Smooth muscle cell (in vitro differentiated cells): Measurements from ENCODE around the gene CDC26. TPM values are rescaled to one million over a fixed set of nuclear protein-coding genes. Genes with fewer than 3 reads are reported as not detected.

Source experiments
- DNase-seq: peaks from one replicate; lab custom pipeline; 2025; ENCODE audit not compliant: unreplicated experiment; lab: John Stamatoyannopoulos, UW
- H2AFZ ChIP-seq: fragments of 200-600 bp; sonication (generic); 2 replicates; pipeline ENCODE4 v1.6.0; 2016; ENCODE audit warnings: antibody characterized with exemption, low read depth, mild to moderate bottlenecking
- H3F3A ChIP-seq: fragments of 200-600 bp; sonication (generic); 2 replicates; pipeline ENCODE4 v1.6.0; 2017; ENCODE audit warnings: antibody characterized with exemption, low read depth
- H3K27ac ChIP-seq: fragments of 200-600 bp; sonication (generic); 2 replicates; pipeline ENCODE4 v1.5.1; 2016; ENCODE audit warnings: low read depth, mild to moderate bottlenecking
- H3K27me3 ChIP-seq: fragments of 200-600 bp; sonication (generic); 2 replicates; pipeline ENCODE4 v1.6.1; 2016; ENCODE audit warnings: low read depth, mild to moderate bottlenecking
- H3K36me3 ChIP-seq: fragments of 200-600 bp; sonication (generic); 2 replicates; pipeline ENCODE4 v1.5.1; 2016; ENCODE audit warnings: low read depth
- H3K4me1 ChIP-seq: fragments of 200-600 bp; sonication (generic); 2 replicates; pipeline ENCODE4 v1.5.1; 2016; ENCODE audit warnings: low read depth
- H3K4me2 ChIP-seq: fragments of 200-600 bp; sonication (generic); 2 replicates; pipeline ENCODE4 v1.6.0; 2016; ENCODE audit warnings: mild to moderate bottlenecking
- H3K4me3 ChIP-seq: fragments of 200-600 bp; sonication (generic); 2 replicates; pipeline ENCODE4 v1.5.1; 2016; ENCODE audit warnings: mild to moderate bottlenecking
- H3K79me2 ChIP-seq: fragments of 200-600 bp; sonication (generic); 2 replicates; pipeline ENCODE4 v1.6.0; 2016; ENCODE audit warnings: low read depth, mild to moderate bottlenecking
- H3K9ac ChIP-seq: fragments of 200-600 bp; sonication (generic); 2 replicates; pipeline ENCODE4 v1.6.0; 2016; ENCODE audit warnings: low read depth
- H3K9me3 ChIP-seq: fragments of 200-600 bp; sonication (generic); replicated peaks from 2 replicates; pipeline ENCODE4 v1.5.1; 2016; ENCODE audit warnings: low read depth
- H4K20me1 ChIP-seq: fragments of 200-600 bp; sonication (generic); 2 replicates; pipeline ENCODE4 v1.6.0; 2016; ENCODE audit warnings: low read depth
- WGBS: methylation state at CpG from one replicate; pipeline ENCODE4 v1.1.7; 2016; ENCODE audit warnings: low lambda C conversion rate; 5-methylcytosine and 5-hydroxymethylcytosine counted together
- polyA plus RNA-seq: library from polyadenylated mRNA; unstranded; fragments of >200 nt; fragmentation: Nextera tagmentation; extraction: Ambion mirVana; gene quantifications from 2 replicates; pipeline ENCODE4 v1.2.1, GENCODE V29; 2016
- total RNA-seq: library from RNA; depleted of rRNA; stranded (reverse); fragments of >200 nt; gene quantifications from 2 replicates; pipeline ENCODE4 v1.2.3, GENCODE V29; 2014
- TF ChIP-seq, protein P1 (sequence below): fragments of 200-600 bp; sonication (generic); IDR thresholded peaks from 2 replicates; pipeline ENCODE4 v1.5.1; 2017; ENCODE audit warnings: borderline replicate concordance, mild to moderate bottlenecking, antibody characterized with exemption; ENCODE audit not compliant: insufficient read depth, poor library complexity, severe bottlenecking

The CDC26 gene
- total and polyA plus RNA-seq, 2 experiments from 2014 or later = 49.3 to 59.8 TPM

DNA sequence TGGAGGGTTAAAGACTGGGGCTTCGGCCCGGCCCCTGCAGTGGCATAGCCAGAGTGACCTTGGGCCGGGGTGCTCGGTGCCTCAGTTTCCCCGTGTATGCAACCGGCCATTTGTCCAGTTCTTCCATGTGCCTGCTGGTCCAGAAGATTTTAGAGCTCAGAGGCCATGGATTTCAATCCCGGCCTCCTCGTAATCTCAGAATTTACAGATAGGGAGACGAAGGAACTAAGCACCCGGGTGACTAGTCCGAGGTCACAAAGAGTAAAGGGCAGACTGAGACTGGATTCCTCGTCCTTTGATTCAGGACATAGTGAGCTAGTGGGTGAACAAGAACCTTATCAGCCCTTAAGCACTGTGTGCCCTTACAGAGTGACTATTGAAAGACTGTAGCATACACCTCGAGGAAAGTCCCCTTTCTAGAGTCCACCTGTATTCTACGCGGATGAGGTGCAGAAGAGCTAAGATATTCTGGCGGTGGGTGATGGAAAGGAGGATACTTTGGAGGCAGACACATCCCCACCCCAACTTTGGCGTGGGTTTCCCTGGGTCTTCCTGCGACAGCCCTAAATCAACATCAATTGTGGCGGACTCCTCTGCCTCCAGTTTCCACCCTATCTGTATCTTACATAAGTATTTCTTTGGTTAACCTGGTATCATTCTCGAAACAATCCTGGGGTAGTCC, 53.4 kb downstream of the CDC26 start:
- Histone ChIP-seq H3K36me3 (no peaks in the 10 kb centered on the region), H3K27ac (peak overlapping the region; percentile 83), H4K20me1 (peaks cover 63% of the 10 kb centered on the region), H3F3A (peaks cover 7% of the 10 kb centered on the region), H3K4me1 (peaks cover 22% of the 10 kb centered on the region), H3K9ac (peak overlapping the region; percentile 86), H3K4me3 (peak overlapping the region; percentile 82), H3K4me2 (peak overlapping the region; percentile 92), H3K9me3 (no peaks in the 10 kb centered on the region), H3K27me3 (no peaks in the 10 kb centered on the region), H2AFZ (peak overlapping the region; percentile 67), H3K79me2 (peaks cover 86% of the 10 kb centered on the region)
- WGBS = 10% methylated on average over 20 of the region's 20 CpGs
- DNase-seq = no peak
- TF ChIP-seq, protein P1, sequence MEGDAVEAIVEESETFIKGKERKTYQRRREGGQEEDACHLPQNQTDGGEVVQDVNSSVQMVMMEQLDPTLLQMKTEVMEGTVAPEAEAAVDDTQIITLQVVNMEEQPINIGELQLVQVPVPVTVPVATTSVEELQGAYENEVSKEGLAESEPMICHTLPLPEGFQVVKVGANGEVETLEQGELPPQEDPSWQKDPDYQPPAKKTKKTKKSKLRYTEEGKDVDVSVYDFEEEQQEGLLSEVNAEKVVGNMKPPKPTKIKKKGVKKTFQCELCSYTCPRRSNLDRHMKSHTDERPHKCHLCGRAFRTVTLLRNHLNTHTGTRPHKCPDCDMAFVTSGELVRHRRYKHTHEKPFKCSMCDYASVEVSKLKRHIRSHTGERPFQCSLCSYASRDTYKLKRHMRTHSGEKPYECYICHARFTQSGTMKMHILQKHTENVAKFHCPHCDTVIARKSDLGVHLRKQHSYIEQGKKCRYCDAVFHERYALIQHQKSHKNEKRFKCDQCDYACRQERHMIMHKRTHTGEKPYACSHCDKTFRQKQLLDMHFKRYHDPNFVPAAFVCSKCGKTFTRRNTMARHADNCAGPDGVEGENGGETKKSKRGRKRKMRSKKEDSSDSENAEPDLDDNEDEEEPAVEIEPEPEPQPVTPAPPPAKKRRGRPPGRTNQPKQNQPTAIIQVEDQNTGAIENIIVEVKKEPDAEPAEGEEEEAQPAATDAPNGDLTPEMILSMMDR = no peak

DNA sequence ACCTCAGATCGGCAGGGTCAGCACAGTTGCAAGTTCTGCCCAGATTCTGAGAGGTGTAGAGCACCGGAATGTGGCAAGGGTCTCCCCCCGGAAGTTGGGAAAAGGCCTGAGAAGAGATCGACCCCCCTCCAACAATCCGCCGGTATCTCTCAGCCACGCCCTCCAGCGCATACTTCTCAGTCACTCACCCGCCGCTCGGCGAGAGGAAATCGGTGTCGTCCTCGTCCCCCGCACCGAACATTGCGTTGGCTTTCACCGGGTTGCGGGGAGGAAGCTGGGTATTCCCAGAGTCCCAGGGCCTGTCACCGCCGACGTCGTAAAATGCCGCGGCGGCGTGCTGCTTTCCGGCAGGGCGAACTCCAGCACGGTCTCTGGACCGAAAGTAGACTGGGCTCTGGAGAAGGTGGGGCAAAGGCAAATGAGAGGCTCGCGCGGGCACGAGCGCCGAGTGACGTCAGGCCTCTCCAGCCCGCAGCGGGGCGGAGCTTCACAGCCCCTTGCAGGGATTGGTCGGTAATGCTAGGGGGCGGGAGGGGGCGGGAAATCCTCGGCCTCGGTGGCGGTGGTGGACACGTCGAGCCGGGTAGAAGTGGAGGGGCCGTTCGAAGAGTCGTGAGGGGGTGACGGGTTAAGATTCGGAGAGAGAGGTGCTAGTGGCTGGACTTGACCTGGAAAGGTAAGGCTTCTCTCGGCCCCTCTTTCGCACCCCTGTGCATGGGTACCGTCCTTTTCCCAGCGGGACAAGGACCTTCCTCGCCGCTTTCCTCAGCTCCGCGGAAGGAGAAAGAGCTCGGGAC, 54.2 kb downstream of the CDC26 start, which contains the start of the genes FKBP15 and SLC31A1:
Gene FKBP15, minus strand, starts transcription at position 275 of the 797 bp plus-strand sequence. Its CDS starts 34 bp downstream, at position 241.
Gene SLC31A1, plus strand, starts transcription at position 542 of the 797 bp plus-strand sequence. CDS start 34,605 bp downstream, outside the sequence.
- H3K27ac ChIP-seq = peak within 1 kb of the TSS; percentile 83
- no peaks in the 10 kb centered on the region for H3K9me3 ChIP-seq
- peaks cover 7% of the 10 kb centered on the region for H3F3A ChIP-seq
- H3K27me3 ChIP-seq = no peaks in the 10 kb centered on the region
- peaks cover 63% of the 10 kb centered on the region for H4K20me1 ChIP-seq
- H3K4me2 ChIP-seq = peak within 1 kb of the TSS; percentile 96
- H3K79me2 ChIP-seq = peaks cover 86% of the 10 kb centered on the region
- H3K36me3 ChIP-seq = no peaks in the 10 kb centered on the region
- under 1% methylated on average over 60 of the region's 65 CpGs for WGBS
- peak within 1 kb of the TSS; percentile 82 for H3K4me3 ChIP-seq
- TF ChIP-seq, protein P1 = no peak
- H2AFZ ChIP-seq = peak within 1 kb of the TSS; percentile 67
- peak; percentile 90 for DNase-seq
- peaks cover 22% of the 10 kb centered on the region for H3K4me1 ChIP-seq
- H3K9ac ChIP-seq = peak within 1 kb of the TSS; percentile 87

- WGBS = 17% methylated on average over 11 of the region's 11 CpGs
- no peak for DNase-seq
Observed at GRCh38 chr9:113220467-113221002, 54.8 kb downstream of the CDC26 start.

More at GRCh38 chr9:113220467-113221002, 54.8 kb downstream of the CDC26 start:
- no peaks in the 10 kb centered on the region for H3K36me3 ChIP-seq
- H3K9ac ChIP-seq = peak overlapping the region; percentile 87
- H3F3A ChIP-seq = peaks cover 7% of the 10 kb centered on the region
- peak overlapping the region; percentile 82 for H3K4me3 ChIP-seq
- peaks cover 83% of the 10 kb centered on the region for H3K79me2 ChIP-seq
- no peaks in the 10 kb centered on the region for H3K27me3 ChIP-seq
- H3K4me2 ChIP-seq = peak overlapping the region; percentile 96
- peak overlapping the region; percentile 61 for H2AFZ ChIP-seq
- H4K20me1 ChIP-seq = peaks cover 62% of the 10 kb centered on the region
- H3K27ac ChIP-seq = peak overlapping the region; percentile 63
- no peaks in the 10 kb centered on the region for H3K9me3 ChIP-seq
- TF ChIP-seq, protein P1 = no peak
- peaks cover 22% of the 10 kb centered on the region for H3K4me1 ChIP-seq
